ENCODE data around the gene ADAM17. TPM values are rescaled to one million over a fixed set of nuclear protein-coding genes. Genes with fewer than 3 reads are reported as not detected.

Gene ADAM17
- total RNA-seq = 30.8 TPM

GRCh38 chr2:9555297-9556120 lies at the start of gene ADAM17:
Gene ADAM17 (minus strand): TSS chr2:9555830. CDS start chr2:9555605, 225 bp downstream.

GRCh38 chr2:9474361-9475057 lies 81.1 kb downstream of the ADAM17 start, which contains the start of gene IAH1:
Gene IAH1 (plus strand): TSS chr2:9474551. CDS start chr2:9474567, 16 bp downstream.

Other genes starting within 250 kb of the ADAM17 start
- gene ITGB1BP1, start 132.3 kb downstream of the ADAM17 start, total RNA-seq = 29.9 TPM
- gene CPSF3, start 132.2 kb downstream of the ADAM17 start, total RNA-seq = 38.1 TPM
- gene IAH1, start 81.3 kb downstream of the ADAM17 start, total RNA-seq = 32.1 TPM
- gene YWHAQ, start 75.2 kb upstream of the ADAM17 start, total RNA-seq = 263 TPM

Measured in metanephros (tissue), 1 donor.